Stimulated activated CD8-positive, alpha-beta memory T cell treated with anti-CD3 and anti-CD28 coated beads, Interleukin-4, amount 100 ng/mL, for 24 hours (primary cell): ENCODE data around the gene RNF187.

Source experiments
- DNase-seq: peaks from one replicate; pipeline ENCODE4 v3.0.0-alpha.2; 2020; ENCODE audit warnings: low read depth

The RNF187 gene

DNA sequence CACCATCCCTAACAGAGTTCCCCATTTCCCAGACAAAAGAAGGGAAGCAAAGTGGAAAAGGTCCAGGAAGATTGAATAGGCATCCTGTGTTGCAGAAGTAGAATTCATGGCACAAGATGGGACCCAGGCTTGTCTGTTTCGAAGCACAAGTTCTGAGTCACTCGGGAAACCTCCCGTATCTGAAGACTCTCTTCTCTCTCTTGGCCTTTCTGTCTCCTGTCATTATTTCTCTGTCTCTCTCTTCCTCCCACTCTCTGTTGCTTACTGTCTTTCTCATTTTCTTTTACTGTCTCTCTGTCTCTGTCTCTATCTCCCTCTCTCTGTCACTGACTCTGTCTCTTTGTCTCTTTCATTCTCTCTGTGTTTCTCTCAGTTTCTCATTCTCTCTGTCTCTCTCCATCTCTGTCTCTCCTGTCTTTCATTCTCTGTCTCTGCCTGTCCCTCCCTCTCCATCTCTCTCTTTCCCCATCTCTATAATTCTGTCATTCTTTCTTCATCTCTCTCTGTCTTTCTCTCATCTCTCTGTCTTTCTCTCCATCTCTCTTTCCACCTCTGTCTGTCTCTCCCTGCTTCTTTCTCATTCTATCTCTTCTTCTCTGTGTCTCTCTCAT lies 23.7 kb downstream of the RNF187 start:
- no peak for DNase-seq

DNA sequence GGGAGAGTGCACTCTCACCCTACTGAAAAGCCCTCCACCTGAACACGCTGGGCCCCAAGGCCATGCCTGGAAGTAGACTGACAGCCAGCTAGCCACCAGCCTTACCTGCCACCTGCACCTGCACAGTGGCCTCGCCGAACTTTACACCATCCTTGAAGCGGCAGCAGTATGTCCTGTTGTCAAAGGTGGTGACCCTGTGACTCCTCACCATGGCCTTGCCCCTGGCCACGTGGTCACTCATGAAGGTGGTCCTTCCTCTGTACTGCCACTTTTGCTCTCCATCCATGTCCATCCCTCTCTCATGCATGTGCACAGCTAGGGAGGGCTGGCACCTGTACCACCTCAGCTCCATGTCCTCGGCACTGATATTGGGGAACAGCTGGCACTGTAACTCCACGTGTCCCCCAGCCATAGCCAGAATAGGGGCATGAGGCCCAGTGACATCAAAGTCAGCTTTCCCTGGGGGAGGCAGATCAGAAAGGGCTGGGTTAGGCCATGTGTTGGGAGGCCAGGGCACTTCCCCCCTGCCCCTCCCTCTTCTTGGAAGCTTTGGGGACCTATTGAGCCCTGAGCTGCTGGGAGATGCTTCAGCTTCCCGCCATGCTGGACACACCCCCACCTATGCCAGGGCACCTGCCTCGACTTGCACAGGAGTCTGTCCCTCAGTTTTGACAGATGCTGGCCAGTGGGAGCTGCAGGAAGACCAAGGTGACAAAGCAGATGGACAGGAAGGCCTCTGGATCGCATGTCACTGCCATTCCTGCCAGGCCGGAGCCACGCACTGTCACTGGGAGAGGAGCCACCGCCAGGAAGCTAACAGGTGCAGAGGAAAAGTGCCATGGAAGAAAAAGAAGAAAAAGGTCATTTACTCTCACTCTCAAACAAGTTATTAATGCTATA lies 24.6 kb downstream of the RNF187 start:
- DNase-seq, result no peak

DNA sequence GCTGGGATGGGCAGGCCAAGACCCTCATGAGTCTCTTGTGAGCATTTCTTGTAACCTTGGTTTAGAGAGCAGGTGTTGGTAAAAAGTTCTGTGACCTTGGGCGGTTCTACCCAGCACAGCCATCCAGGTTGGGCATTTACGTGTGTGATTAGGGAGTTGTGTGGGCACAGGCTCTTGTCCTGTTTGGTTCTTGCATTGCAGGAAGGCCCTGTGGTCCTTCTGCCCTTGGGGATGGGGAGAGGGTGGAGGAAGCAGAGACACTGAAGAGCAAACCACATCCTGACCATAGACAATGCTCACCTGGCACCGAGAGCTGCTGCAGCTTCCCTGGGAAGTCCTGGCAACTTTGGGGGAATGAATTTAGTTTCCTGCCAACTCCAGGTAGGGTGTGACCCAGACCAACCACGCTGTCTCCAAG lies 25.6 kb downstream of the RNF187 start:
- DNase-seq, result no peak

DNA sequence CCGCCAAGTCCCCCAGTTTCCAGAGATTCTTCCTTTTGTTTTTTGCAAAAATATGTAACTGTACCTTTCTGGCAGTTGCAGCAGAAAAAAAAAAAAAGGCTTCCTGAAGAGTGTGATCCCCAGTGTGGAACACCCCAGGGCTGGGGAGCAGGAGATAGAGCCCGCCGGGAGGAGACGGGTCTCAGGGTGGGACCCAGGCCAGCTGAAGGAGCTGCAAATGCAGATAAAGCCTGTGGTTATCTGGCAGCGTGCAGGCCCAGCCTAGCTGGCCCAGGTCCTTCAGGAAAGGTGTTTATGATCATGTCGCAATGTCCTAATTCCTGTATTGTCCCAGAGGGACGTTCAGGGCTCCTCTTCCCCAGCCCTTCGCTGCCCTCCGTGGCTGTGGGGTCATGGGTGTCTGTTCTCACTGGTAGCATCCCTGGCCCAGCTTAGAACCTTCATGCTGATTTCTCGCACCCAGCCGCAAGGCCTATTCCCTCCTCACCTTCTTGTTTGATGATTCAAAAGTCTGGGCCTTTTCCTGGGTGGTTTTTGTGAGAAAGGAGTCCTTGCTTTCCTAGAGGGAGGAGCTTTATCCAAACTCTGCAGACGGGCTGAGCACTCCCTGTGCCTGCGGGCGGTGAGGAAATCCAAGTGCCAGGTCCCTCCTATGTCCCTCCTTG lies 26.2 kb downstream of the RNF187 start:
- no peak for DNase-seq

DNA sequence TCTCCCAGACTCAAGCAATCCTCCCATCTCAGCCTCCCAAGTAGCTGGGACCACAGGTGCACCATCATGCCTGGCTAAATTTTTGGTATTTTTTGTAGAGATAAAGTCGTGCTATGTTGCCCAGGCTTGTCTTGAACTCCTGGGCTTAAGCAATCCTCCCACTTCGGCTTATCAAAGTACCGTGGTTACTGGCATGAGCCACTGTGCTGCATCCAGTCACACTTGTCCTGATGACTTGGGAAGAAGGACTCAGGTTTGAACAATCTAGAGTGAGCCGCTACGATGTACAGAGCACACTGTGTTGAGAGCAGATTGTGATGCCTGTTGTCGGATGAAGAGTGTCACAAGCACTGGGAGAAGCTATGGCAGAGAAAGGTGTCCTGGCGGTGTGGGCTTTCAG lies 27.2 kb downstream of the RNF187 start:
- DNase-seq, result no peak

DNA sequence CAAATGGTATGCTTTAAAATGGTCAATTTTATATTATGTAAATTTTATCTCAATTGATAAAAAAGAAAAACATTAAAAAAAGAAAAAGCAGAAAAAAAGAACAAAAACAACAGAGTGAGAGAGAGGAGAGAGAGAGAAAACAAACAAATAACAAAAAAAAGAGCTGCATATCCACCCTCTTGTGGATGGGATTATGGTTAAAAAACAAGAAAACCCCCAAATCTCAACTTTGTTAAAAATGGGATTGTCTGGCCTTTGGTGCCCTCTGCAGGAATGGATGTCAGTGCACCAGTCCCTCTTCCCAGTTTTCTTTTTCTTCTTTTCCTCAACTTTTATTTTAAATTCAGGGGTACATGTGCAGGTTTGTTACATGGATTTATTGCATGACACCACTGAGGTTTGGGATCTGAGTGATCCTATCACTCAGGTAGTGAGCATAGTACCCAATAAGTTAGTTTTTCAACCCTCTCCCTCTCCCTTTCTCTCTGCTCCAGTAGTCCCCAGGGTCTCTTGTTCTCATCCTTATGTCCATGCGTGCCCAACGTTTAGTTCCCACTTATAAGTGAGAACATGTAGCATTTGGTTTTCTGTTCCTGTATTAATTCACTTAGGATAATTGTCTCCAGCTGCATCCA lies 28.1 kb downstream of the RNF187 start:
- no peak for DNase-seq

DNA sequence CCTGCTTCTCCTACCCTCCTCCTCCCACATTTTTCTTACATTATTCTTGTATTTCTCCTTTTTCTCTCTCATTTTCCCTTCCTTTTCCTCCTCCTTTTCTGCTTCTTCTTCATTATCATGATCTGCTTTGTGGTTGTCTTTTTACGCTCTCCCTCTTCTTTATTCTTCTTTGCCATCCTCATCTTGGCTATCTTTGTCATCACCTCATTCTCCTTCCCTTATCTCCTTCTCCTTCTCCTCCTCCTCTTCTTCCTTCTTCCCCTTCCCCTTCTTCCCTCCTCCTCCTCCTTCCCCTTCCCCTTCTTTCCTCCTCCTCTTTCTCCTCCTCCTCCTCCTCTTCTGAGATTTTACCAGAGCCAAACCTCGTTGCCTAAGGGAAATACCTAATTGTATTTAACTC lies 30.5 kb downstream of the RNF187 start:
- DNase-seq, result no peak

DNA sequence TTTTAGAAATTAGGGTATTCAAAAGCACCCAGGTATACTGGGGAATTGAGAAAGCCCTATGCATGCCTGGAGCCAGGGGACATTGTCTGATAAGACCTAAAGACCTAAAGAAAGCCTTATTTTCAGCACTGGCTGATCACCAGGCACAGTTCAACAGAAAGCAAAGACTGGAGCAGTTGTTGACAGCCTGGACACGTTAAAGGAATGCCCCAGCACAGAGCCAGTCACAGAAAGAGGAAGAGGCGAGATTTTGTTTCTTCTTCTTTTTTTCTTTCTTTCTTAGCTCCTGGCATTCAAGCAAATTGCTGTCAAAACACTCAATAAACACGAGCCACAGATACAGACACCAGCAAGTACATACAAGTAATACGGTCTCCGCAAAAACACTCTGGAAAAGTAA lies 40.4 kb downstream of the RNF187 start:
- DNase-seq, result no peak

DNA sequence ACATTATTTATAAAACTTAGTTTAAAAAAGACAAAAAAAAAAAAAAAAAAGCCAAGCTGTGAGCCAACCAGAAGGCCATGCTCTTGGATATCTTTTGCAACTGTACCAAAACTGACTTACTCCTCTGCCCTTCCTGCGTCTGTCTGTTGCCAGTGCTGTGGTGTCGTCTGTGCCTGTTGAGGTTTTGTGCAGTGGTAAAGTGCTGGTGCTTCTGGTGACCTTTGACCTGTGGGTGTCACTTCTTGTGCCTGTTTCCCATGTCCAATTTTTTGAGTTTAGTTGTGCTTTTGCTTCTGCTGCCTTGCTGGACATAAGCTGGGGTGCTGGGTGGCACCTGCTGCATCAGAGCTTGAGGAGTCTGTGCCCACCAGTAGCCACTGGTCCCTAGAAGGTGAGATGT lies 41.4 kb downstream of the RNF187 start:
- no peak for DNase-seq

DNA sequence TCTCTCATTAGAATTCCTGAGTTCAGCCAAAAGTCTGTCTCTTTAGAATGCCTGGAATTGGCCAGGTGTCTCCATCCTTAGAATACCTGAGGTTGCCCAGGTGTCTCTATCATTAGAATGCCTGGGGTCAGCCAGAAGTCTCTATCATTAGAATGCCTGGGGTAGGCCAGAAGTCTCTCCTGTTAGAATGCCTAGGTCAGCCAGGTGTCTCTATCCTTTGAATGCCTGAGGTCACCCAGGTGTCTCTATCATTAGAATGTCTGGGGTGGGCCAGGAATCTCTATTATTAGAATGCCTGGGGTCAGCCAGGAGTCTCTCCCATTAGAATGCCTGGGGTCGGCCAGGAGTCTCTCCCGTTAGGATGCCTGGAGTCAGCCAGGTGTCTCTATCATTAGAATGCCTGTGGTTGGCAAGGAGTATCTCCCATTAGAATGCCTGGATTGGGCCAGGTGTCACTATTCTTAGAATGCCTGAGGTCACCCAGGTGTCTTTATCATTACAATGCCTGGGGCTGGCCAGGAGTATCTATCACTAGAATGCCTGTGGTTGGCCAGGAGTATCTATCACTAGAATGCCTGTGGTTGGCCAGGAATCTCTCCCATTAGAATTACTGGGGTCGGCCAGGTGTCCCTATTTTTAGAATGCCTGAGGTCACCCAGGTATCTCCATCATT lies 43.0 kb downstream of the RNF187 start:
- DNase-seq, result no peak

DNA sequence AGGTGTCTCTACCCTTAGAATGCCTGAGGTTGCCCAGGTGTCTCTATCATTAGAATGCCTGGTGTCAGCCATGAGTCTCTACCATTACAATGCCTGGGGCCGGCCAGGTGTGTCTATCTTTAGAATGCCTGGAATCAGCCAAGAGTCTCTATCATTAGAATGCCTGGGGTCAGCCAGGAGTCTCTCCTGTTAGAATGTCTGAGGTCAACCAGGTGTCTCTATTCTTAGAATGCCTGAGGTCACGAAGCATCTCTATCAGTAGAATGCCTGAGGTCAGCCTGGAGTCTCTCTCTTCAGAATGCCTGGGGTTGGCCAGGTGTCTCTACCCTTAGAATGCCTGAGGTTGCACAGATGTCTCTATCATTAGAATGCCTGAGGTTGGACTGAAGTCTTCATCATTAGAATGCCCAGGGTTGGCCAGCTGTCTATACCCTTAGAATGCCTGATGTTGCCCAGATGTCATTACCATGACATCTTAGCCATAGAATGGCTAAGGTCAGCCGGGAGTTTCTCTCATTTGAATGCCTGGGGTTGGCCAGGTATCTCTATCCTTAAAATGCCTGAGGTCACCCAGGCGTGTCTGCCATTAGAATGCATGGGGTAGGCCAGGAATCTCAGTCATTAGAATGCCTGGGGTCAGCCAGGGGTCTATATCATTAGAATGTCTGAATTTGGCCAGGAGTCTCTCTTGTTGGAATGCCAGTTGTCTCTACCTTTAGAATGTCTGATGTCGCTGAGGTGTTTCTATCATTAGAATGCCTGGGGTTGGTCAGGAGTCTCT lies 44.0 kb downstream of the RNF187 start:
- DNase-seq, result no peak

DNA sequence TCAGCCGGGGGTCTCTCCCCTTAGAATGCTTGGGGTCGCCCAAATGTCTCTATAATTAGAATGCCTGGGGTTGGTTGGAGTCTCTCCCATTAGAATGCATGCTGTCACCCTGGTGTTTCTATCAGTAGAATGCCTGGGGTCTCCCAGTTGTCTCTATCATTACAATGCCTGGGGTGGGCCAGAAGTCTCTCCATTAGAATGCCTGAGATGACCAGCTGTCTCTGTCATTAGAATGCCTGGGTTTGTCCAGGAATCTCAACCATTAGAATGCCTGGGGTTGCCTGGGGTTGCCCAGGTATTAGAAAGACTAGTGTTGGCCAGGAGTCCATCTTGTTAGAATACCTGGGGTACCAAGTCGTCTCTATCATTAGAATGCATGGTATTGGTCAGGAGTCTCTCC lies 51.6 kb downstream of the RNF187 start:
- DNase-seq, result no peak

DNA sequence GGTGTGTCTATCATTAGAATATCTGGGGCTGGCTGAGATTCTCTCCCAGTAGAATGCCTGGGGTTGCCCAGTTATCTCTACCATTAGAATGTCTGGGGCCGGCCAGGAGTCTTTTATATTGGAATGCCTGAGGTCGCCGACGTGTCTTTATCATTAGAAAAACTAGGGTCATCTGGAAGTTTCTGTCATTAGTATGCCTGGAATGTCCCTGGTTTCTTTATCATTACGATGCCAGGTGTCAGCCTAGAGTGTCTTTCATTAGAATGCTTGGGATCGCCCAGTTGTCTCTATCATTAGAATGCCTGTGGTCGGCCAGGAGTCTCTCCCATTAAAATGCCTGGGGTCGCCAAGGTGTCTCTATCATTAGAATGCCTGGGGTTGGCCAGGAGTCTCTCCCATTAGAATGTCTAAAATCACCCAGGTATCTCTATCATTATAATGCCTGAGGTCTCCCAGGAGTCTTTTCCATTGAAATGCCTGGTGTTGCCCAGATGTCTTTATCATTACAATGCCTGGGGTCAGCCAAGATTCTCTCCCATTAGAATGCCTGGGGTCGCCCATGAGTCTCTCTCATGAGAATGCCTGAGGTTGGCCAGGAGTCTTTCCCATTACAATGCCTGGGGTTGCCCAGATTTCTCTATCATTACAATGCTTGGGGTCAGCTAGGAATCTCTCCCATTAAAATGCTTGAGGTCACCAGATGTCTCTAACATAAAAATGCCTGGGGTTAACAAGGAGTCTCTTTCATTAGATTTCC lies 53.2 kb downstream of the RNF187 start:
- DNase-seq, result no peak

DNA sequence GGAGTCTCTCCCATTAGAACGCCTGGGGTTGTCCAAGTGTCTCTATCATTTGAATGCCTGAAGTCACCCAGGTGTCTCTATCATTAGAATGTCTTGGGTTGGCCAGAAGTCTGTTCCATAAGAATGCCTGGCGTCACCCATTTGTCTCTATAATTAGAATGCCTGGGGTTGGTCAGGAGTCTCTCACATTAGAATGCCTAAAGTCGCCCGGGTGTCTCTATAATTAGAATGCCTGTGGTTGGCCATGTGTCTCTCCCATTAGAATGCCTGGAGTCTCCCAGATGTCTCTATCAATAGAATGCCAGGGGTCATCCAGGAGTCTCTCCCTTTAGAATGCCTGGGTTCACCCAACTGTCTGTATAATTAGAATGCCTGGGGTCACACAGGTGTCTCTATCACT lies 54.5 kb downstream of the RNF187 start:
- no peak for DNase-seq

DNA sequence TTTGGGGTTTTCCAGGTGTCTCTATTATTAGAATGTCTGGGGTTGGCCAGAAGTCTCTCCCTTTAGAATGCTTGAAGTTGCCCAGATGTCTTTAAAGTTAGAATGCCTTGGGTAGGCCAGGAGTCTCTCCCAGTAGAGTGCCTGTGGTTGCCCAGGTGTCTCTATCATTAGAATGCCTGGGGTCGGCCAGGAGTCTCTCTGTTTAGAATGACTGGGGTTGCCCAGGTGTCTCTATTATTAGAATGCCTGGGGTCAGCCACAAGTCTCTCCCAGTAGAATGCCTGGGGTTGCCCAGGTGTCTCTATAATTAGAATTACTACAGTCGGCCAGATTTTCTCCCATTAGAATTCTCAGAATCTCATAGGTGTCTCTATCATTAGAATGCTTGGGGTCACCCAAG lies 55.2 kb downstream of the RNF187 start:
- no peak for DNase-seq

DNA sequence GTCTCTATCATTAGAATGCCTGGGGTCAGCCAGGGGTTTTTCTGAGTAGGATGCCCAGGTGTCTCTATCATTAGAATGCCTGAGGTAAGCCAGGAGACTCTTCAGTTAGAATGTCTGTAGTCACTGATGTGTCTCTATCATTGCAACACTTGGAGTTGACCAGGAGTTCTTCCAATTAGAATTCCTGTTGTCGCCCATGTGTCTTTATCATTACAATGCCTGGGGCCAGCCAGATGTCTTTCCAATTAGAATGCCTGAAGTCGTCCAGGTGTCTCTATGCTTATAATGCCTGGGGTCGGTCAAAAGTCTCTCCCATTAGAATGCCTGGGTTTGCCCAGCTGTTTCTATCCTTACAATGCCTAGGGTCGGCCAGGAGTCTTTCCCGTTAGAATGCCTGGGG lies 55.8 kb downstream of the RNF187 start:
- DNase-seq, result no peak

DNA sequence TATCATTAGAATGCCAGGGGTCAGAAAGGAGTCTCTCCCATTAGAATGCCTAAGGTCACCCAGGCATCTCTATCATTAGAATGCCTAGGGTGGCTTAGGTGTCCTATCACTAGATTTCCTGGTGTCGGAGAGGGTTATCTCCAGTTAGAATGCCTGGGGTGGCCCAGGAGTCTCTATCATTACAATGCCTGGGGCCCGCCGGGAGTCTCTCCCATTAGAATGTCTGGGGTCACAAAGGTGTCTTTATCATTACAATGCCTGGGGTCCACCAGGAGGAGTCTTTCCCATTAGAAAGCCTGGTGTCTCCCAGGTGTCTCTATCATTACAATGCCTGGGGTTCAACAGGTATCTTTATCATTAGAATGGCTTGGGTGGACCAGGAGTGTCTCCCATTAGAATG lies 56.2 kb downstream of the RNF187 start:
- no peak for DNase-seq

DNA sequence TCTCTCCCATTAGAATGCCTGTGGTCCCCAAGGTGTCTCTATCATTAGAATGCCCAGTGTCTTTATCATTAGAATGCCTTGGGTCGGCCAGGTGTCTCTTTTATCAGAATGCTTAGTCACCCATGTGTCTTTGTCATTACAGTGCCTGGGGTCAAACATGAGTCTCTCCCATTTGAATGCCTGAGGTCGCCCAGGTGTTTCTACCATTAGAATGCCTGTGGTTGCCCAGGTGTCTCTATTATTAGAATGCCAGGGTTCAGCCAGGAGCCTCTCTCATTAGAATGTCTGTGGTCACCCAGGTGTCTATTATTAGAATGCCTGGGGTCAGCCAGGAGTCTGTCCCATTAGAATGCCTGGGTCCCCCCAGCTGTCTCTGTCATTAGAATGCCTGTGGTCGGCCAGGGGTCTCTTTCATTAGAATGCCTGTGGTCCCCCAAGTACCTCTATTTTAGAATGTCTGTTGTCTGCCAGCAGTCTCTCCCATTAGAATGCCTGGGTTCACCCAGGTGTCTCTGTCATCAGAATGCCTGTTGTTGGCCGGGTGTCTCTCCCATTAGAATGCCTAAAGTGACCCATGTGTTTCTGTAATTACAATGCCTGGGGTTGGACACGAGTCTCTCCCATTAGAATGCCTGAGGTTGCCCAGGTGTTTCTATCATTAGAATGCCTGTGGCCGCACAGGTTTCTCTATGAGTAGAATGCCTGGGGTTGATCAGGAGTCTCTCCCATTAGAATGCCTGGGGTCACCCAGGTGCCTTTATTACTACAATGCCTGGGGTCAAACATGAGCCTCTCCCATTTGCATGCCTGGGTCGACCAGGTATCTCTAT lies 57.1 kb downstream of the RNF187 start:
- DNase-seq, result no peak

DNA sequence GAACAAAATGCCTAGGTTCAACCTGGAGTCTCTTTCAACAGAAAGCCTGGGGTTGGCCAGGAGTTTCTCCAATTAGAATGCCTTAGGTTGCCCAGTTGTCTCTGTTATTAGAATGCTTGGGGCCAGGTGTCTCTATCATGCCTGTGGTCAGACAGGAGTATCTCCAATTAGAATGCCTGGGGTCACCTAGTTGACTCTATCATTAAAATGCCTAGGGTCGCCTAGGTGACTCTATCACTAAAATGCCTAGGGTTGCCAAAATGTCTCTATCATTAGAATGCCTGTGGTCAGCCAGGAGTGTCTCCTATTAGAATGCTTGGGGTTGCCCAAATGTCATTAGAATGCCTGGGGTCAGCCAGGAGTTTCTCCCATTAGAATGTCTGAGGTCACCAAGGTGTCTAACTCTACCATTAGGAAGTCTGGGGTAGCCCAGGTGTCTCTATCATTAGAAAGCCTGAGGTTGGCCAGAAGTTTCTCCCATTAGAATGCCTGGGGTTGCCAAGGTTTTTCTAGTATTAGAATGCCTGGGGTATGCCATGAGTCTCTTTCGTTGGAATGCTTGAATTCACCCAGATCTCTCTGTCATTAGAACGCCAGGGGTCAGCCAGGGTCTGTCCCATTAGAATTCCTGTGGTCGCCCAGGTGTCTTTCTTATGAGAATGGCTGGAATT lies 57.9 kb downstream of the RNF187 start:
- DNase-seq, result no peak
